ENCODE results near the gene EDRF1. TPM values are rescaled to one million over a fixed set of nuclear protein-coding genes. Genes with fewer than 3 reads are reported as not detected.

EDRF1 gene
- total and polyA plus RNA-seq, 2 donors (not counting 1 experiment from before 2014, with no cell fraction given): 26.1 to 63.0 TPM

- intact Hi-C loops (cut with micrococcal nuclease): no loop called here
- no peak for DNase-seq
- TF ChIP-seq EZH2 (IDR thresholded peaks at IDR 0.05; ENCODE audit: borderline replicate concordance, insufficient read depth, low read depth, low read length, poor library complexity, severe bottlenecking) (no peak), CTCF (IDR thresholded peaks at IDR 0.05) (no peak)
- Histone ChIP-seq H3K79me2 (ENCODE audit: control insufficient read depth, insufficient read depth, low read length) (no peaks in the 10 kb centered on the region), H3K9ac (ENCODE audit: low read length) (no peak overlapping the region), H2AFZ (ENCODE audit: insufficient read depth, low read depth, low read length, poor library complexity, severe bottlenecking) (no peak overlapping the region), H3K27me3 (replicated peaks in 1 of 4; ENCODE audit: control extremely low read depth in 1 of 4, control insufficient read depth in 3 of 4, insufficient read depth in 4 of 4, low read length in 3 of 4) (no peaks in the 10 kb centered on the region), H3K4me2 (replicated peaks; ENCODE audit: low read depth, low read length, poor library complexity, severe bottlenecking) (no peak overlapping the region), H4K20me1 (ENCODE audit: control insufficient read depth, insufficient read depth, low read length, poor library complexity, severe bottlenecking) (no peaks in the 10 kb centered on the region), H3K4me1 (ENCODE audit: control insufficient read depth in 2 of 2, insufficient read depth in 2 of 2, low read length in 2 of 2) (no peaks in the 10 kb centered on the region), H3K4me3 (ENCODE audit: control extremely low read depth in 1 of 5, extremely low read depth in 1 of 5, insufficient read depth in 1 of 5, low read depth in 2 of 5, low read length in 4 of 5) (no peak overlapping the region), H3K9me3 (ENCODE audit: control extremely low read depth in 1 of 3, control insufficient read depth in 2 of 3, insufficient read depth in 1 of 3, low read length in 2 of 3) (no peaks in the 10 kb centered on the region), H3K36me3 (replicated peaks in 1 of 2; ENCODE audit: control extremely low read depth in 1 of 2, control insufficient read depth in 1 of 2, extremely low read depth in 1 of 2, insufficient read depth in 2 of 2, low read length in 1 of 2) (no peaks in the 10 kb centered on the region), H3K27ac (ENCODE audit: low read length in 2 of 2) (no peak overlapping the region)
- Mint-ChIP-seq H3K4me3 (no peak overlapping the region), H3K4me1 (no peaks in the 10 kb centered on the region), H3K27me3 (peaks cover 17% of the 10 kb centered on the region), H3K9me3 (ENCODE audit: insufficient read depth) (no peaks in the 10 kb centered on the region), H3K27ac (no peak overlapping the region)
- ChIA-PET CTCF (no interaction called here), POLR2A (no interaction called here)
- WGBS (ENCODE audit: insufficient coverage): 90% methylated on average over 7 of the region's 8 CpGs
- no peak for ATAC-seq (ENCODE audit: low read depth)
Measured at GRCh38 chr10:125689955-125690569, 29.4 kb upstream of the EDRF1 start.

GRCh38 chr10:125691160-125691981 lies 28.1 kb upstream of the EDRF1 start:
- ChIA-PET POLR2A (no interaction called here), CTCF (no interaction called here)
- Histone ChIP-seq H3K9me3 (ENCODE audit: control extremely low read depth in 1 of 3, control insufficient read depth in 2 of 3, insufficient read depth in 1 of 3, low read length in 2 of 3) (no peaks in the 10 kb centered on the region), H3K27ac (ENCODE audit: low read length in 2 of 2) (no peak overlapping the region), H3K9ac (ENCODE audit: low read length) (no peak overlapping the region), H3K4me2 (replicated peaks; ENCODE audit: low read depth, low read length, poor library complexity, severe bottlenecking) (no peak overlapping the region), H3K36me3 (replicated peaks in 1 of 2; ENCODE audit: control extremely low read depth in 1 of 2, control insufficient read depth in 1 of 2, extremely low read depth in 1 of 2, insufficient read depth in 2 of 2, low read length in 1 of 2) (no peaks in the 10 kb centered on the region), H4K20me1 (ENCODE audit: control insufficient read depth, insufficient read depth, low read length, poor library complexity, severe bottlenecking) (no peaks in the 10 kb centered on the region), H3K4me3 (ENCODE audit: control extremely low read depth in 1 of 5, extremely low read depth in 1 of 5, insufficient read depth in 1 of 5, low read depth in 2 of 5, low read length in 4 of 5) (no peak overlapping the region), H2AFZ (ENCODE audit: insufficient read depth, low read depth, low read length, poor library complexity, severe bottlenecking) (no peak overlapping the region), H3K79me2 (ENCODE audit: control insufficient read depth, insufficient read depth, low read length) (no peaks in the 10 kb centered on the region), H3K27me3 (replicated peaks in 1 of 4; ENCODE audit: control extremely low read depth in 1 of 4, control insufficient read depth in 3 of 4, insufficient read depth in 4 of 4, low read length in 3 of 4) (no peaks in the 10 kb centered on the region), H3K4me1 (ENCODE audit: control insufficient read depth in 2 of 2, insufficient read depth in 2 of 2, low read length in 2 of 2) (no peaks in the 10 kb centered on the region)
- DNase-seq (no peak), ATAC-seq (ENCODE audit: low read depth) (no peak)
- Mint-ChIP-seq H3K9me3 (ENCODE audit: insufficient read depth) (no peaks in the 10 kb centered on the region), H3K27ac (no peak overlapping the region), H3K4me1 (no peaks in the 10 kb centered on the region), H3K4me3 (no peak overlapping the region), H3K27me3 (peaks cover 17% of the 10 kb centered on the region)
- intact Hi-C loops (cut with micrococcal nuclease): no loop called here
- TF ChIP-seq EZH2 (IDR thresholded peaks at IDR 0.05; ENCODE audit: borderline replicate concordance, insufficient read depth, low read depth, low read length, poor library complexity, severe bottlenecking) (no peak), CTCF (IDR thresholded peaks at IDR 0.05) (no peak)
- 57% methylated on average over 15 of the region's 19 CpGs for WGBS (ENCODE audit: insufficient coverage)

Data from B cell (primary cell).